HUES48 (cell line): ENCODE data around the gene SPOCK1.

ENCODE experiments used
- H3K27ac ChIP-seq: one replicate; pipeline ENCODE4 v1.7.0; 2013; ENCODE audit warnings: low read depth, low read length, inconsistent platforms
- H3K27me3 ChIP-seq: 2 replicates; pipeline ENCODE4 v1.6.1; 2013; ENCODE audit warnings: mild to moderate bottlenecking, low read length; ENCODE audit not compliant: control insufficient read depth, insufficient read depth
- H3K36me3 ChIP-seq: 2 replicates; pipeline ENCODE4 v1.6.1; 2013; ENCODE audit warnings: low read length; ENCODE audit not compliant: control insufficient read depth, insufficient read depth
- H3K4me1 ChIP-seq: 2 replicates; pipeline ENCODE4 v1.6.1; 2013; ENCODE audit warnings: mild to moderate bottlenecking, low read length; ENCODE audit not compliant: control insufficient read depth, insufficient read depth
- H3K4me3 ChIP-seq: 2 replicates; pipeline ENCODE4 v1.5.1; 2013; ENCODE audit warnings: mild to moderate bottlenecking, low read depth, low read length
- H3K9ac ChIP-seq: 2 replicates; pipeline ENCODE4 v1.6.1; 2013; ENCODE audit warnings: mild to moderate bottlenecking, low read depth, low read length, moderate library complexity
- H3K9me3 ChIP-seq: 2 replicates; pipeline ENCODE4 v1.6.1; 2013; ENCODE audit warnings: low read length; ENCODE audit not compliant: control insufficient read depth, insufficient read depth

SPOCK1 gene

GRCh38 chr5:137195483-137195882 is 303.6 kb downstream of the SPOCK1 start:
- Histone ChIP-seq H3K9ac (no peak overlapping the region), H3K27ac (no peak overlapping the region), H3K36me3 (no peaks in the 10 kb centered on the region), H3K4me1 (peaks cover 5% of the 10 kb centered on the region; the same call in 1 of the 2 replicates), H3K9me3 (no peaks in the 10 kb centered on the region), H3K27me3 (no peaks in the 10 kb centered on the region), H3K4me3 (no peak overlapping the region)

GRCh38 chr5:137194300-137194699 is 304.8 kb downstream of the SPOCK1 start:
- no peaks in the 10 kb centered on the region for H3K36me3 ChIP-seq
- H3K9me3 ChIP-seq: no peaks in the 10 kb centered on the region
- H3K4me1 ChIP-seq: no peaks in the 10 kb centered on the region

GRCh38 chr5:137192293-137192743 is 306.8 kb downstream of the SPOCK1 start:
- H3K9me3 ChIP-seq: no peaks in the 10 kb centered on the region
- no peaks in the 10 kb centered on the region for H3K36me3 ChIP-seq
- H3K27me3 ChIP-seq: no peaks in the 10 kb centered on the region
- no peak overlapping the region for H3K9ac ChIP-seq
- H3K4me1 ChIP-seq: no peaks in the 10 kb centered on the region
- no peak overlapping the region for H3K4me3 ChIP-seq
- no peak overlapping the region for H3K27ac ChIP-seq

More at GRCh38 chr5:137194300-137194699, 304.8 kb downstream of the SPOCK1 start:
- H3K9ac ChIP-seq: no peak overlapping the region
- no peak overlapping the region for H3K27ac ChIP-seq
- no peak overlapping the region for H3K4me3 ChIP-seq
- H3K27me3 ChIP-seq: no peaks in the 10 kb centered on the region

- no peaks in the 10 kb centered on the region for H3K36me3 ChIP-seq
- no peak overlapping the region for H3K9ac ChIP-seq
- H3K9me3 ChIP-seq: no peaks in the 10 kb centered on the region
- H3K27ac ChIP-seq: no peak overlapping the region
- no peaks in the 10 kb centered on the region for H3K27me3 ChIP-seq
- H3K4me3 ChIP-seq: no peak overlapping the region
- H3K4me1 ChIP-seq: no peaks in the 10 kb centered on the region
These were observed 307.9 kb downstream of the SPOCK1 start for GRCh38 chr5:137191179-137191578.

GRCh38 chr5:137190441-137190840 is 308.7 kb downstream of the SPOCK1 start:
- no peak overlapping the region for H3K27ac ChIP-seq
- no peaks in the 10 kb centered on the region for H3K9me3 ChIP-seq
- no peaks in the 10 kb centered on the region for H3K36me3 ChIP-seq
- no peak overlapping the region for H3K4me3 ChIP-seq
- no peak overlapping the region for H3K9ac ChIP-seq
- no peaks in the 10 kb centered on the region for H3K4me1 ChIP-seq
- no peaks in the 10 kb centered on the region for H3K27me3 ChIP-seq

- H3K4me1 ChIP-seq: no peaks in the 10 kb centered on the region
- H3K9ac ChIP-seq: no peak overlapping the region
- H3K4me3 ChIP-seq: no peak overlapping the region
- H3K27me3 ChIP-seq: no peaks in the 10 kb centered on the region
- H3K27ac ChIP-seq: no peak overlapping the region
- no peaks in the 10 kb centered on the region for H3K36me3 ChIP-seq
- H3K9me3 ChIP-seq: no peaks in the 10 kb centered on the region
These were observed 309.1 kb downstream of the SPOCK1 start for GRCh38 chr5:137190031-137190430.

GRCh38 chr5:137188566-137188965 is 310.6 kb downstream of the SPOCK1 start:
- Histone ChIP-seq H3K9me3 (no peaks in the 10 kb centered on the region), H3K9ac (no peak overlapping the region), H3K4me1 (0 out of 2 replicates have a peak, but pooled peaks cover 3% of the 10 kb centered on the region), H3K27me3 (no peaks in the 10 kb centered on the region), H3K27ac (no peak overlapping the region), H3K36me3 (no peaks in the 10 kb centered on the region), H3K4me3 (no peak overlapping the region)

- no peaks in the 10 kb centered on the region for H3K36me3 ChIP-seq
- H3K27me3 ChIP-seq: no peaks in the 10 kb centered on the region
- no peak overlapping the region for H3K27ac ChIP-seq
- H3K9me3 ChIP-seq: no peaks in the 10 kb centered on the region
- no peak overlapping the region for H3K9ac ChIP-seq
- H3K4me1 ChIP-seq: 0 out of 2 replicates have a peak, but pooled peaks cover 3% of the 10 kb centered on the region
- H3K4me3 ChIP-seq: no peak overlapping the region
These were observed 312.2 kb downstream of the SPOCK1 start for GRCh38 chr5:137186759-137187461.

- Histone ChIP-seq H3K27me3 (no peaks in the 10 kb centered on the region), H3K27ac (no peak overlapping the region), H3K9me3 (no peaks in the 10 kb centered on the region)
These were observed 313.9 kb downstream of the SPOCK1 start for GRCh38 chr5:137185193-137185592.

GRCh38 chr5:137184734-137185133 is 314.4 kb downstream of the SPOCK1 start:
- Histone ChIP-seq H3K4me3 (no peak overlapping the region), H3K27ac (no peak overlapping the region), H3K9me3 (no peaks in the 10 kb centered on the region), H3K27me3 (no peaks in the 10 kb centered on the region), H3K36me3 (no peaks in the 10 kb centered on the region), H3K4me1 (0 out of 2 replicates have a peak, but pooled peaks cover 3% of the 10 kb centered on the region), H3K9ac (no peak overlapping the region)

More at GRCh38 chr5:137185193-137185592, 313.9 kb downstream of the SPOCK1 start:
- Histone ChIP-seq H3K9ac (no peak overlapping the region), H3K4me3 (no peak overlapping the region), H3K36me3 (no peaks in the 10 kb centered on the region), H3K4me1 (0 out of 2 replicates have a peak, but pooled peaks cover 3% of the 10 kb centered on the region)

GRCh38 chr5:137182576-137182975 is 316.6 kb downstream of the SPOCK1 start:
- Histone ChIP-seq H3K27ac (no peak overlapping the region), H3K27me3 (no peaks in the 10 kb centered on the region), H3K36me3 (no peaks in the 10 kb centered on the region), H3K9ac (no peak overlapping the region), H3K4me3 (no peak overlapping the region), H3K9me3 (no peaks in the 10 kb centered on the region), H3K4me1 (peaks cover 3% of the 10 kb centered on the region; the same call in 1 of the 2 replicates)
